MCF 10A (cell line): ENCODE data around the gene ERVK3-1. TPM values are rescaled to one million over a fixed set of nuclear protein-coding genes. Genes with fewer than 3 reads are reported as not detected.

Source experiments
- BruUV-seq: library from RNA; stranded (reverse); fragments of 400-500 nt; replicated peaks from 2 replicates; lab custom pipeline; 2021; lab: Mats Ljungman, UMichigan
- CTCF ChIA-PET: fragments of 300-600 bp; sonication (Branson Sonifier 250); formaldehyde crosslinking; extraction: SDS; loops from one replicate; lab custom pipeline; 2021; ENCODE audit warnings: antibody characterized with exemption, inconsistent platforms; lab: Yijun Ruan, JAX
- POLR2A ChIA-PET: fragments of 300-600, 350-650 bp; sonication (Branson Sonifier 250); formaldehyde crosslinking; extraction: SDS; loops from one replicate; lab custom pipeline; 2020; ENCODE audit warnings: antibody characterized with exemption, inconsistent platforms; lab: Yijun Ruan, JAX
- DNase-seq: peaks from one replicate; pipeline ENCODE4 v3.0.0-alpha.2; 2018; ENCODE audit not compliant: unreplicated experiment
- H3K27ac Mint-ChIP-seq: one replicate; pipeline ENCODE4 v1.8.0; 2022; ENCODE audit warnings: mild to moderate bottlenecking, low read depth, mixed read lengths; ENCODE audit not compliant: unreplicated experiment
- H3K27me3 Mint-ChIP-seq: one replicate; pipeline ENCODE4 v1.8.0; 2022; ENCODE audit warnings: mixed read lengths; ENCODE audit not compliant: insufficient read depth, unreplicated experiment
- H3K36me3 Mint-ChIP-seq: one replicate; pipeline ENCODE4 v1.8.0; 2022; ENCODE audit warnings: mild to moderate bottlenecking, moderate library complexity, mixed read lengths; ENCODE audit not compliant: insufficient read depth, unreplicated experiment
- H3K4me1 Mint-ChIP-seq: one replicate; pipeline ENCODE4 v1.8.0; 2022; ENCODE audit warnings: mixed read lengths; ENCODE audit not compliant: insufficient read depth, unreplicated experiment
- H3K4me3 Mint-ChIP-seq: one replicate; pipeline ENCODE4 v1.8.0; 2022; ENCODE audit warnings: mild to moderate bottlenecking, moderate library complexity, mixed read lengths; ENCODE audit not compliant: unreplicated experiment
- H3K9me3 Mint-ChIP-seq: one replicate; pipeline ENCODE4 v1.8.0; 2022; ENCODE audit warnings: mixed read lengths; ENCODE audit not compliant: unreplicated experiment
- intact Hi-C: fragments of 100-400 bp; cut with micrococcal nuclease; formaldehyde crosslinking; loops from 2 replicates; pipeline ENCODE4 v1.14.1; 2022
- total RNA-seq: library from RNA; stranded (reverse); gene quantifications from 2 replicates; pipeline ENCODE4 v1.2.3, GENCODE V29; 2022
- TF ChIP-seq, protein P1 (sequence below): fragments of 200-600 bp; IDR thresholded peaks from one replicate; pipeline ENCODE4 v1.8.0; 2022; ENCODE audit warnings: antibody characterized with exemption, mild to moderate bottlenecking; ENCODE audit not compliant: unreplicated experiment

The ERVK3-1 gene
- total RNA-seq, 1 experiment from 2014 or later: 63.1 TPM

DNA sequence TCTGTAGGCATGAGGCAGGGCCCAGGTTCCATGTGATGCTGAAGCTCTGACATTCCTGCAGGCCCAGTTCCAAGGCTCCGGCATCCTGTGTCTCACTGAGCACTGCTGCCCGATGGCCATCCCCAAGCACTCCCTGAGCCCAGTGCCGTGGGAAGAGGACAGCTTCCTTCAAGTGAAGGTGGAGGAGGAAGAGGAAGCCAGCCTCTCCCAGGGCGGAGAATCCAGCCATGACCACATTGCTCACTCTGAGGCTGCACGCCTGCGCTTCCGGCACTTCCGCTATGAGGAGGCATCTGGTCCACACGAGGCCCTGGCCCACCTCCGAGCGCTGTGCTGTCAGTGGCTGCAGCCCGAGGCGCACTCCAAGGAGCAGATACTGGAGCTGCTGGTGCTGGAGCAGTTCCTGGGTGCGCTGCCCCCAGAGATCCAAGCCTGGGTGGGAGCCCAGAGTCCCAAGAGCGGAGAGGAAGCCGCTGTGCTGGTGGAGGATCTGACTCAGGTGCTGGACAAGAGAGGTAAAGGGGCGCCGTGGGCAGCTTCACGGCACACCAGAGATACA is 29.6 kb downstream of the ERVK3-1 start:
- TF ChIP-seq, protein P1, sequence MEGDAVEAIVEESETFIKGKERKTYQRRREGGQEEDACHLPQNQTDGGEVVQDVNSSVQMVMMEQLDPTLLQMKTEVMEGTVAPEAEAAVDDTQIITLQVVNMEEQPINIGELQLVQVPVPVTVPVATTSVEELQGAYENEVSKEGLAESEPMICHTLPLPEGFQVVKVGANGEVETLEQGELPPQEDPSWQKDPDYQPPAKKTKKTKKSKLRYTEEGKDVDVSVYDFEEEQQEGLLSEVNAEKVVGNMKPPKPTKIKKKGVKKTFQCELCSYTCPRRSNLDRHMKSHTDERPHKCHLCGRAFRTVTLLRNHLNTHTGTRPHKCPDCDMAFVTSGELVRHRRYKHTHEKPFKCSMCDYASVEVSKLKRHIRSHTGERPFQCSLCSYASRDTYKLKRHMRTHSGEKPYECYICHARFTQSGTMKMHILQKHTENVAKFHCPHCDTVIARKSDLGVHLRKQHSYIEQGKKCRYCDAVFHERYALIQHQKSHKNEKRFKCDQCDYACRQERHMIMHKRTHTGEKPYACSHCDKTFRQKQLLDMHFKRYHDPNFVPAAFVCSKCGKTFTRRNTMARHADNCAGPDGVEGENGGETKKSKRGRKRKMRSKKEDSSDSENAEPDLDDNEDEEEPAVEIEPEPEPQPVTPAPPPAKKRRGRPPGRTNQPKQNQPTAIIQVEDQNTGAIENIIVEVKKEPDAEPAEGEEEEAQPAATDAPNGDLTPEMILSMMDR: no peak
- Mint-ChIP-seq H3K4me3 (no peak overlapping the region), H3K27ac (no peak overlapping the region), H3K4me1 (peaks cover 9% of the 10 kb centered on the region), H3K27me3 (no peaks in the 10 kb centered on the region), H3K36me3 (peaks cover 16% of the 10 kb centered on the region), H3K9me3 (peaks cover 2% of the 10 kb centered on the region)
- no peak for DNase-seq
- intact Hi-C loops: no loop called here
- BruUV-seq: no TSS peak
- CTCF ChIA-PET: no interaction called here
- POLR2A ChIA-PET: no interaction called here

GRCh38 chr19:58335630-58336029 is 30.5 kb downstream of the ERVK3-1 start:
- peaks cover 16% of the 10 kb centered on the region for H3K36me3 Mint-ChIP-seq
- H3K4me3 Mint-ChIP-seq: no peak overlapping the region
- H3K9me3 Mint-ChIP-seq: peaks cover 7% of the 10 kb centered on the region
- no peak overlapping the region for H3K27ac Mint-ChIP-seq
- ChIA-PET POLR2A (interaction anchor here (0.7 kb wide), 1 partner anchor 51 kb away, joined by 3 read pairs; the partner anchor contains the start of gene RPS5), CTCF (interaction anchor here (0.6 kb wide), 1 partner anchor 177 kb away, joined by 6 read pairs; no protein-coding TSS in a partner anchor)
- H3K27me3 Mint-ChIP-seq: no peaks in the 10 kb centered on the region
- DNase-seq: no peak
- TF ChIP-seq, protein P1: no peak
- no TSS peak for BruUV-seq
- H3K4me1 Mint-ChIP-seq: peaks cover 4% of the 10 kb centered on the region
- intact Hi-C loops: no loop called here

- H3K36me3 Mint-ChIP-seq: peaks cover 16% of the 10 kb centered on the region
- H3K9me3 Mint-ChIP-seq: peaks cover 7% of the 10 kb centered on the region
- ChIA-PET POLR2A (interaction anchor here (0.7 kb wide), 1 partner anchor 51 kb away, joined by 3 read pairs; the partner anchor contains the start of gene RPS5), CTCF (interaction anchor here (0.7 kb wide), 1 partner anchor 45 kb away, joined by 3 read pairs; no protein-coding TSS in a partner anchor)
- intact Hi-C loops: no loop called here
- H3K4me3 Mint-ChIP-seq: no peak overlapping the region
- DNase-seq: no peak
- no peaks in the 10 kb centered on the region for H3K4me1 Mint-ChIP-seq
- H3K27me3 Mint-ChIP-seq: no peaks in the 10 kb centered on the region
- no peak overlapping the region for H3K27ac Mint-ChIP-seq
- TF ChIP-seq, protein P1: no peak
- BruUV-seq: no TSS peak
These were observed 31.0 kb downstream of the ERVK3-1 start for GRCh38 chr19:58336216-58336615.

GRCh38 chr19:58336820-58337219 is 31.6 kb downstream of the ERVK3-1 start:
- CTCF ChIA-PET: no interaction called here
- Mint-ChIP-seq H3K4me3 (no peak overlapping the region), H3K4me1 (no peaks in the 10 kb centered on the region), H3K36me3 (peaks cover 16% of the 10 kb centered on the region), H3K27ac (no peak overlapping the region), H3K9me3 (peaks cover 7% of the 10 kb centered on the region), H3K27me3 (no peaks in the 10 kb centered on the region)
- intact Hi-C loops: no loop called here
- DNase-seq: no peak
- TF ChIP-seq, protein P1: no peak
- no TSS peak for BruUV-seq
- POLR2A ChIA-PET: no interaction called here
